IPS DF 6.9 (cell line): ENCODE results near the gene EIF4A3.
"Not testable (repeated sequence)": the region's sequence is repeated elsewhere in the genome, so short reads cannot be mapped to it uniquely, and the experiment has no call there.

ENCODE experiments used
- DNase-seq: peaks from one replicate; pipeline ENCODE4 v3.0.0-alpha.2; 2013; ENCODE audit warnings: low read depth, low spot score
- H3K27ac ChIP-seq: one replicate; pipeline ENCODE4 v1.5.1; 2013; ENCODE audit warnings: low read length, control low read depth
- H3K27me3 ChIP-seq: 2 replicates; pipeline ENCODE4 v1.6.1; 2013; ENCODE audit warnings: mild to moderate bottlenecking, low read length; ENCODE audit not compliant: control insufficient read depth, insufficient read depth
- H3K36me3 ChIP-seq: 2 replicates; pipeline ENCODE4 v1.6.1; 2013; ENCODE audit warnings: low read length; ENCODE audit not compliant: control insufficient read depth, insufficient read depth
- H3K4me1 ChIP-seq: 2 replicates; pipeline ENCODE4 v1.6.1; 2013; ENCODE audit warnings: low read length; ENCODE audit not compliant: control insufficient read depth, insufficient read depth
- H3K4me3 ChIP-seq: 2 replicates; pipeline ENCODE4 v1.5.1; 2013; ENCODE audit warnings: mild to moderate bottlenecking, low read length
- H3K9me3 ChIP-seq: 2 replicates; pipeline ENCODE4 v1.6.1; 2013; ENCODE audit warnings: low read length, inconsistent platforms; ENCODE audit not compliant: control insufficient read depth, insufficient read depth
- WGBS: extraction: QIAGEN DNeasy Blood & Tissue Kit; methylation state at CpG from one replicate; pipeline ENCODE4 v1.1.7; 2013; ENCODE audit warnings: mixed read lengths, missing lambda C conversion rate; ENCODE audit not compliant: insufficient read length, insufficient coverage; 5-methylcytosine and 5-hydroxymethylcytosine counted together

EIF4A3 gene

DNA sequence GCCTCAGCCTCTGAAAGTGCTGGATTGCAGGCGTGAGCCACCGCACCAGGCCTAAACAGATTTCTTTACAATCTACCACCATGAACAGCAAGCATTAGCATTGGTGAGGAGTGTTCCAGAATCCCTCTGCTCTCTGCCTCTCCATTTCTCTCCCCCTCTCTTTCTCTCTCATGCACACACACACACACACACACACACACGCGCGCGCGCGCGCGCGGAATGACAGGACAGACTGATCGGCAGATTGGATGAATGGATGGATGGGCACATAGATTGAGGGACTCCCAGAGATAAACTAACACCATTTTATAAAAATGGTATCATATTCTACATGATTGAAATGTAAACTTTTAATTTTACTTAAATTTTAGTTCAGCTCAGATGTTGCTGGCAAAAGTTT is 26.2 kb upstream of the EIF4A3 start:
- WGBS: no CpG with 5 or more reads among the region's 12 CpGs
- H3K9me3 ChIP-seq: no peaks in the 10 kb centered on the region
- H3K4me3 ChIP-seq: no peak overlapping the region
- no peaks in the 10 kb centered on the region for H3K27me3 ChIP-seq
- 0 out of 2 replicates have a peak, but pooled peaks cover 1% of the 10 kb centered on the region for H3K4me1 ChIP-seq
- no peaks in the 10 kb centered on the region for H3K36me3 ChIP-seq
- H3K27ac ChIP-seq: no peak overlapping the region
- DNase-seq: no peak

DNA sequence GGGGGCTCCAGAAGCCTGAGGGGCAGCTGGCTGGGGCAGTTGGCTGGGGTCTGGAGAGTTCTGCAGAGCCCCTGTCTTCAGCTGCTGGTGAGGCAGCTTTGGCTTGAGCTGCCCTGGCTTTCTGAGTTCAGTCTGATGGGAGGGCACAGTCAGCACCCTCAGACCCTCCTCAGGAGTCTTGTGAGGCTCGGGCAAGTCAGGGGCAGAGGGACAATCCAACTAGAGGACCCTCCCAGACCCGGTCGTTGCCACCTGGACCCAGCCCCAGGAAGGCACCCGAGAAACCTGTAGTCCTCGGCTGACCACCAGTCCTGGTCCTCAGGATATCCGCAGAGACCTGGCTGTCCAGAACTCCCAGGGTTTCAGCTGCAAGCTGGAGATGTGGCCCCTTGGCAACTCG is 24.8 kb upstream of the EIF4A3 start:
- H3K27ac ChIP-seq: no peak overlapping the region
- no peak for DNase-seq
- H3K9me3 ChIP-seq: no peaks in the 10 kb centered on the region
- 0 out of 2 replicates have a peak, but pooled peaks cover 1% of the 10 kb centered on the region for H3K4me1 ChIP-seq
- H3K36me3 ChIP-seq: no peaks in the 10 kb centered on the region
- no peaks in the 10 kb centered on the region for H3K27me3 ChIP-seq
- H3K4me3 ChIP-seq: no peak overlapping the region
- no CpG with 5 or more reads among the region's 7 CpGs for WGBS

- no peak within 1 kb of the TSS for H3K4me3 ChIP-seq
- no peaks in the 10 kb centered on the region for H3K4me1 ChIP-seq
- H3K36me3 ChIP-seq: no peaks in the 10 kb centered on the region
- H3K27me3 ChIP-seq: no peaks in the 10 kb centered on the region
- no peak within 1 kb of the TSS for H3K27ac ChIP-seq
- no CpG with 5 or more reads among the region's 19 CpGs for WGBS
- no peak for DNase-seq
- no peaks in the 10 kb centered on the region for H3K9me3 ChIP-seq
These were observed 23.0 kb upstream of the EIF4A3 start, which contains the start of gene CARD14 for GRCh38 chr17:80169784-80170500. TSS of gene CARD14 (plus strand) at chr17:80170030. CDS start at chr17:80181439, 11,409 bp downstream.

GRCh38 chr17:80169107-80169506 is 22.2 kb upstream of the EIF4A3 start:
- WGBS: no CpG with 5 or more reads among the region's 5 CpGs
- Histone ChIP-seq H3K4me3 (no peak overlapping the region), H3K27me3 (no peaks in the 10 kb centered on the region), H3K27ac (no peak overlapping the region), H3K4me1 (no peaks in the 10 kb centered on the region), H3K36me3 (no peaks in the 10 kb centered on the region), H3K9me3 (no peaks in the 10 kb centered on the region)
- DNase-seq: no peak

GRCh38 chr17:80168371-80168770 is 21.4 kb upstream of the EIF4A3 start:
- Histone ChIP-seq H3K36me3 (no peaks in the 10 kb centered on the region), H3K4me3 (no peak overlapping the region), H3K9me3 (no peaks in the 10 kb centered on the region), H3K27ac (no peak overlapping the region), H3K27me3 (no peaks in the 10 kb centered on the region), H3K4me1 (no peaks in the 10 kb centered on the region)
- no CpG with 5 or more reads among the region's 5 CpGs for WGBS
- DNase-seq: no peak

DNA sequence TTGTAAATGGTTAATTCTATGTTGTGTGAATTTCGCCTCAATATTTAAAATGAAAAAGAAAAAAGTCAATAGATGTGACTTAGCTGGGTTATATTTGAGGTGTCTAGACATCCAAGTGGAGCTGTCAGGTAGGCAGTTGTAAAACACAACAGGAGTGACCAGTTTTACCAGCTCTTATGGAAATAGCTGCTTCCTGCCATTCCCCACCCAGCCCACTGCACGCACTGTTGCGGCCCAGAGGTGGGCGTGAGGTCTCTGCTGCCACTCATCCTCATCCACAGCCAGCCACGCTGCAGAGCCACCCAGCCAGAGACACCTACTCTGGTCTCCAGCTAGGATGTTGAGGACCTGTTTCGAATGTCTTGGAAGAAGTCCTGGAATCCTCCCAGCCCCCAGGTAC is 19.5 kb upstream of the EIF4A3 start:
- H3K4me1 ChIP-seq: no peaks in the 10 kb centered on the region
- no peaks in the 10 kb centered on the region for H3K9me3 ChIP-seq
- no peaks in the 10 kb centered on the region for H3K36me3 ChIP-seq
- no CpG with 5 or more reads among the region's 6 CpGs for WGBS
- no peak overlapping the region for H3K27ac ChIP-seq
- no peaks in the 10 kb centered on the region for H3K27me3 ChIP-seq
- H3K4me3 ChIP-seq: no peak overlapping the region
- no peak for DNase-seq

DNA sequence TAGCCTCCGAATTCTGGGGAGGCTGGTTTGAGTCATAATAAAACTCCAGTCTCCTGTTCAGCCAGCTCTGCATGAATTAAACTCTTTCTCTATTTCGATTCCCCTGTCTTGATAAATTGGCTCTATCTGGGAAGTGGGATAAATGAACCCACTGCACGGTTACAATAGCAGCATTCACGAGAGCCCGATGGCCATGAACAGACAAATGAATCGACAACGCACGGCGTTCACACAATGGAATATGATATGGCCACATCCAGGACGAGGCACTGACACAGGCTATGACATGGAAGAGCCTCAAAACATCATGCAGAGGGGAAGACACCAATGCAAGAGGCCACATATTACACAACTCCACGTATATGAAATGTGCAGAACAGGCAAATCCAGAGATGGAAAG is 17.3 kb upstream of the EIF4A3 start:
- no CpG with 5 or more reads among the region's 11 CpGs for WGBS
- Histone ChIP-seq H3K9me3 (no peaks in the 10 kb centered on the region), H3K4me1 (peaks cover 6% of the 10 kb centered on the region; the same call in 1 of the 2 replicates), H3K27me3 (no peaks in the 10 kb centered on the region), H3K4me3 (no peak overlapping the region), H3K27ac (no peak overlapping the region), H3K36me3 (no peaks in the 10 kb centered on the region)
- no peak for DNase-seq

DNA sequence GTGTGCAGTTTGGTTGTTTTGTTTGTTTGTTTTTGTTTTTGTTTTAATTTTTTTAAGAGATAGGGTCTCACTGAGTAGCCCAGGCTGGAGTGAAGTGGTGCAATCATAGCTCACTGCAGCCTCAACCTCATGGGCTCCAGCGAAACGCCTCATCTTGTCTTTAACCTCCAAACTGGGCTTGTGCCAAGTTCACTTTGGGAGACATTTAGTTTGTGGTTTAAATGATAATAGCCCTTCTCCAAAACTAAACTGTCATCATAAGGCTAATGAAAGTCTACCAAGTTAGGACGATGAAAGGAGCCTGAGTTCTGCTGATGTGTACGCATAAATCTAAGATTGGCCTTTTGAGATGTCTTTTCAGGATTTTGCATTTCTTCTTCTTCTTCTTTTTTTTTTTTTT is 16.4 kb upstream of the EIF4A3 start:
- Histone ChIP-seq H3K27me3 (no peaks in the 10 kb centered on the region), H3K4me3 (no peak overlapping the region), H3K36me3 (no peaks in the 10 kb centered on the region), H3K4me1 (peaks cover 6% of the 10 kb centered on the region; the same call in 1 of the 2 replicates), H3K9me3 (no peaks in the 10 kb centered on the region), H3K27ac (no peak overlapping the region)
- no CpG with 5 or more reads among the region's 4 CpGs for WGBS
- no peak for DNase-seq

DNA sequence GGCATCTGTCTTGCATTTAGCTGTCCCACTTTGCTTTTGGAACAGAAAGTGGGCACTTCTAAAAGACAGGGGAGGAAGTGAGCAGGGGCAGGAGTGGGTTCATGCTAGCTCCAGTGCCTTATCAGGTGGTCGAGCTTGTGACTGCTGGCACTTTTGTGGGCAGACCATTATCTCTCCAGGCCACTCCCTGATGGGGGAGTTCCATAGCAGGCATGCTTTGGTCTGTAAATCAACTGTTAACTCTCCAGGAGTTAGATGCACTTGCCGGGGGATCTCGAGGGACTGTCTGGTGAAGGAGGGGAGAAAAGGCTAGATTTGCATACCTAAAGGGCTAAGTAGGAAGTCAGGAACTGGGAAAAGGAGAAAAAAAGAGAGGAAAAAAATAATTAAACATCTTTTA is 13.6 kb upstream of the EIF4A3 start:
- H3K4me1 ChIP-seq: peaks cover 6% of the 10 kb centered on the region; the same call in 1 of the 2 replicates
- H3K4me3 ChIP-seq: no peak overlapping the region
- WGBS: no CpG with 5 or more reads among the region's 3 CpGs
- H3K27ac ChIP-seq: no peak overlapping the region
- no peaks in the 10 kb centered on the region; the same call in 1 of the 2 replicates for H3K9me3 ChIP-seq
- no peak for DNase-seq
- no peaks in the 10 kb centered on the region for H3K27me3 ChIP-seq
- H3K36me3 ChIP-seq: no peaks in the 10 kb centered on the region

DNA sequence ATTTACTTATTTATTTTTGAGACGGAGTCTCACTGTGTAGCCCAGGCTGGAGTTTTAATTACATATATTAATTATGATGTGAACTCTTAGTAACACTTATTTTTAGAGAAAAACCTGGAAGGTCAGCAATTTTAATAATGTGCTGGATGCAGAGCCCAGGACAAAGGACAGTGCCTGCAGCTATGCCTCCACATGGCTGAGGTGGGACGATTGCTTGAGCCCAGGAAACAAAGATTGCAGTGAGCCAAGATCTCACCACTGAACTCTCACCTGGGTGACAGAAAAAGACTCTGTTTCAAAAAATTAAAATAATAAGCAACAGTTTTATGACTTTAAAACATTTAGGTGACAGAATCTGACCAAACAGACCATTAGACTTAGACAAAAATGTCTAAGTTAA is 11.9 kb upstream of the EIF4A3 start:
- WGBS: no CpG with 5 or more reads among the region's 2 CpGs
- H3K9me3 ChIP-seq: no peaks in the 10 kb centered on the region; the same call in 1 of the 2 replicates
- no peak for DNase-seq
- H3K27me3 ChIP-seq: no peaks in the 10 kb centered on the region
- H3K4me3 ChIP-seq: no peak overlapping the region
- H3K36me3 ChIP-seq: no peaks in the 10 kb centered on the region
- no peak overlapping the region for H3K27ac ChIP-seq
- H3K4me1 ChIP-seq: peaks cover 8% of the 10 kb centered on the region; the same call in 1 of the 2 replicates

GRCh38 chr17:80155600-80155999 is 8.7 kb upstream of the EIF4A3 start:
- H3K27me3 ChIP-seq, H3K4me1 ChIP-seq, H3K9me3 ChIP-seq, H3K4me3 ChIP-seq, H3K27ac ChIP-seq, H3K36me3 ChIP-seq, DNase-seq: not testable (repeated sequence)
- WGBS: no CpG with 5 or more reads among the region's 2 CpGs
